ENCODE measurements around the gene GPC1. TPM values are rescaled to one million over a fixed set of nuclear protein-coding genes. Genes with fewer than 3 reads are reported as not detected.

Gene GPC1
- total and polyA plus RNA-seq, 2 experiments from 2014 or later: 71.4 to 142 TPM

DNA sequence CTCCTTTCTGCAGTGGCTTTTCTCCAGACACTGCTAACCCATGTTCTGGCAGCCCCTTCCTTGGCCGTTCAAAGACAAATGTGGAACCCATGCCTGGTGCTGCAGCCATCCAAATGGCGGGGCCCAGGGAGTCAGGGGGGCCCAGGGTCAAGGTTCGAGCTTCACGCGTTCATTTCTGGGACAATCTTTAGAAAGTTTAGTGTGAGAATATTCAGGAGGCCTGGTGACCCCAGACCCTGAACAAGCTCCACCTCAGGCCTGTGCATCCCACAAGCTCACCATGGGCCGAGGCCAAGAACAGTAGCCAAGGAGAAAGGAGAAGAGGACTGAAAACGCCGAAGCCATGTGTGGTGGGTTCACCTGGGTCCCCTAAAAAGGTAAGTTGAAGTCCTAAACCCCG is 67.9 kb downstream of the GPC1 start:
- Histone ChIP-seq H4K20me1 (ENCODE audit: insufficient read depth, poor library complexity, severe bottlenecking) (no peaks in the 10 kb centered on the region), H3K27me3 (no peaks in the 10 kb centered on the region), H3K79me2 (no peaks in the 10 kb centered on the region), H3K4me3 (no peak overlapping the region), H3K36me3 (replicated peaks; ENCODE audit: insufficient read depth, low read depth) (no peaks in the 10 kb centered on the region), H3K9me2 (replicated peaks; ENCODE audit: insufficient read depth) (no peaks in the 10 kb centered on the region), H3K9me3 (ENCODE audit: low read depth) (no peaks in the 10 kb centered on the region), H3K4me1 (ENCODE audit: insufficient read depth) (no peaks in the 10 kb centered on the region), H2AFZ (no peak overlapping the region), H3K27ac (no peak overlapping the region), H3K4me2 (no peak overlapping the region)
- 94% methylated on average over 9 of the region's 9 CpGs for WGBS (ENCODE audit: low lambda C conversion rate, missing lambda C conversion rate)
- TF ChIP-seq EZH2phosphoT487 (IDR thresholded peaks at IDR 0.05; ENCODE audit: low read depth, severe bottlenecking, unreplicated experiment): no peak
- TF ChIP-seq, protein P1, sequence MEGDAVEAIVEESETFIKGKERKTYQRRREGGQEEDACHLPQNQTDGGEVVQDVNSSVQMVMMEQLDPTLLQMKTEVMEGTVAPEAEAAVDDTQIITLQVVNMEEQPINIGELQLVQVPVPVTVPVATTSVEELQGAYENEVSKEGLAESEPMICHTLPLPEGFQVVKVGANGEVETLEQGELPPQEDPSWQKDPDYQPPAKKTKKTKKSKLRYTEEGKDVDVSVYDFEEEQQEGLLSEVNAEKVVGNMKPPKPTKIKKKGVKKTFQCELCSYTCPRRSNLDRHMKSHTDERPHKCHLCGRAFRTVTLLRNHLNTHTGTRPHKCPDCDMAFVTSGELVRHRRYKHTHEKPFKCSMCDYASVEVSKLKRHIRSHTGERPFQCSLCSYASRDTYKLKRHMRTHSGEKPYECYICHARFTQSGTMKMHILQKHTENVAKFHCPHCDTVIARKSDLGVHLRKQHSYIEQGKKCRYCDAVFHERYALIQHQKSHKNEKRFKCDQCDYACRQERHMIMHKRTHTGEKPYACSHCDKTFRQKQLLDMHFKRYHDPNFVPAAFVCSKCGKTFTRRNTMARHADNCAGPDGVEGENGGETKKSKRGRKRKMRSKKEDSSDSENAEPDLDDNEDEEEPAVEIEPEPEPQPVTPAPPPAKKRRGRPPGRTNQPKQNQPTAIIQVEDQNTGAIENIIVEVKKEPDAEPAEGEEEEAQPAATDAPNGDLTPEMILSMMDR (IDR thresholded peaks at IDR 0.05; ENCODE audit: poor library complexity): no peak
- no peak for TF ChIP-seq EZH2 (IDR thresholded peaks at IDR 0.05; ENCODE audit: borderline replicate concordance)
- DNase-seq (ENCODE audit: low spot score): no peak

DNA sequence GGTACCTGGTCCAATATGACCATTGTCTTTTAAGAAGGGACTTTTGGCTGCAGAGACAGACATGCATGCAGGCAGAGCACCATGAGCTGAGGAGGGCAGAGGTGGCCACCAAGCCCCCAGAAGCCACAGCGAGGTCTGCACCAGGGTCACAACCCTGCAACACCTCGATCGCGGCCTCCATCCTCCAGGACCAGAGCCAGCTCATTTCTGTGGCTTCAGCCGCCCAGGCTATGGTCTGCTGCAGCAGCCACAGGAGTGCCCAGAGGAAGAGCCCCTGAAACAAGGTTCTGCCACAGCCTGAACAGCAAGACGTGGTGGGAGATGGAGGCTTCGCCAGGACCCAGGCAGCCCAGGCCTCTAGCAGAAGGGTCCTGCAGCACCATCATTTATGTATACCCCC is 68.4 kb downstream of the GPC1 start:
- no peak for DNase-seq (ENCODE audit: low spot score)
- no peaks in the 10 kb centered on the region for H3K79me2 ChIP-seq
- 97% methylated on average over 7 of the region's 7 CpGs for WGBS (ENCODE audit: low lambda C conversion rate, missing lambda C conversion rate)

DNA sequence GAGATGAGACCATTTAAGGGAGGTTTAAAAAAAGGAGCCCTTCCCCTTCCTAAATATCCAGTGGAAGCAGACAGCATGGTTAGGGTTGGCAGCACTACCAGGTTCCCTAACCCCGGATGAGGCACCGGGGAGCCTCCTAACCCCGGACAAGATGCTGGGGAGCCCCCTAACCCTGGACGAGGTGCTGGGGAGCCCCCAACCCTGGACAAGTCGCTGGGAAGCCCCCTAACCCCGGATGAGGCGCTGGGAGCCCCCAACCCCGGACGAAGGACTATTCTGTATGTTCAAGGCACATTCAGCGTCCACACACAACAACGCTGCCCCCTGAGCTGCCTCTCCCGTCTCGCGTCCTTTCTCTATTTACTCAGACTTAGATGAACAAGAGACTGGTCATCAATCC is 70.4 kb downstream of the GPC1 start:
- H4K20me1 ChIP-seq (ENCODE audit: insufficient read depth, poor library complexity, severe bottlenecking): no peaks in the 10 kb centered on the region
- no peak overlapping the region for H3K4me2 ChIP-seq
- no peaks in the 10 kb centered on the region for H3K79me2 ChIP-seq
- 86% methylated on average over 14 of the region's 14 CpGs for WGBS (ENCODE audit: low lambda C conversion rate, missing lambda C conversion rate)
- H3K4me3 ChIP-seq: no peak overlapping the region
- H2AFZ ChIP-seq: no peak overlapping the region
- no peaks in the 10 kb centered on the region for H3K27me3 ChIP-seq
- H3K27ac ChIP-seq: no peak overlapping the region
- no peak for DNase-seq (ENCODE audit: low spot score)
- no peaks in the 10 kb centered on the region for H3K9me3 ChIP-seq (ENCODE audit: low read depth)
- H3K9me2 ChIP-seq (replicated peaks; ENCODE audit: insufficient read depth): no peaks in the 10 kb centered on the region
- H3K4me1 ChIP-seq (ENCODE audit: insufficient read depth): no peaks in the 10 kb centered on the region
- TF ChIP-seq EZH2 (IDR thresholded peaks at IDR 0.05; ENCODE audit: borderline replicate concordance) (no peak), EZH2phosphoT487 (IDR thresholded peaks at IDR 0.05; ENCODE audit: low read depth, severe bottlenecking, unreplicated experiment) (no peak)
- TF ChIP-seq, protein P1 (IDR thresholded peaks at IDR 0.05; ENCODE audit: poor library complexity): no peak
- H3K36me3 ChIP-seq (replicated peaks; ENCODE audit: insufficient read depth, low read depth): no peaks in the 10 kb centered on the region

More for the DNA sequence above, 68.4 kb downstream of the GPC1 start:
- no peaks in the 10 kb centered on the region for H3K36me3 ChIP-seq (replicated peaks; ENCODE audit: insufficient read depth, low read depth)
- no peak overlapping the region for H3K4me2 ChIP-seq
- no peaks in the 10 kb centered on the region for H3K9me2 ChIP-seq (replicated peaks; ENCODE audit: insufficient read depth)
- H3K9me3 ChIP-seq (ENCODE audit: low read depth): no peaks in the 10 kb centered on the region
- TF ChIP-seq EZH2phosphoT487 (IDR thresholded peaks at IDR 0.05; ENCODE audit: low read depth, severe bottlenecking, unreplicated experiment): no peak
- TF ChIP-seq, protein P1 (IDR thresholded peaks at IDR 0.05; ENCODE audit: poor library complexity): no peak
- no peak for TF ChIP-seq EZH2 (IDR thresholded peaks at IDR 0.05; ENCODE audit: borderline replicate concordance)
- no peaks in the 10 kb centered on the region for H3K27me3 ChIP-seq
- H4K20me1 ChIP-seq (ENCODE audit: insufficient read depth, poor library complexity, severe bottlenecking): no peaks in the 10 kb centered on the region
- H3K4me1 ChIP-seq (ENCODE audit: insufficient read depth): no peaks in the 10 kb centered on the region
- no peak overlapping the region for H3K27ac ChIP-seq
- H2AFZ ChIP-seq: no peak overlapping the region
- no peak overlapping the region for H3K4me3 ChIP-seq
